Muscle of leg (tissue), 16 donors: ENCODE results near the gene AKR1E2. TPM values are rescaled to one million over a fixed set of nuclear protein-coding genes. Genes with fewer than 3 reads are reported as not detected.

ENCODE experiments used
- DNase-seq: peaks from one replicate; pipeline ENCODE4 v3.0.0; 2013
- H3K27ac ChIP-seq: one replicate; pipeline ENCODE4 v1.5.1; 2013; ENCODE audit warnings: mild to moderate bottlenecking, low read length, control low read depth
- H3K27me3 ChIP-seq: one replicate; pipeline ENCODE4 v1.6.1; 2013; ENCODE audit warnings: low read length; ENCODE audit not compliant: control insufficient read depth, insufficient read depth
- H3K36me3 ChIP-seq: one replicate; pipeline ENCODE4 v1.6.1; 2013; ENCODE audit warnings: low read length; ENCODE audit not compliant: control insufficient read depth, insufficient read depth
- H3K4me1 ChIP-seq: one replicate; pipeline ENCODE4 v1.6.1; 2013; ENCODE audit warnings: low read length; ENCODE audit not compliant: control insufficient read depth, insufficient read depth
- H3K4me3 ChIP-seq: one replicate; pipeline ENCODE4 v1.5.1; 2013; ENCODE audit warnings: low read length, control low read depth
- H3K9me3 ChIP-seq: replicated peaks from 2 replicates; pipeline ENCODE4 v1.6.1; 2013; ENCODE audit warnings: low read depth, low read length; ENCODE audit not compliant: control insufficient read depth
- WGBS: methylation state at CpG from one replicate; pipeline ENCODE4 v1.1.5; 2013; ENCODE audit warnings: missing lambda C conversion rate; ENCODE audit not compliant: insufficient coverage; 5-methylcytosine and 5-hydroxymethylcytosine counted together
- long read RNA-seq, 11 donors: transcript quantifications; one replicate each; lab custom pipeline, GENCODE V29; 2026
- polyA plus RNA-seq, 8 donors: library from polyadenylated mRNA; unstranded; fragments of 120-200 nt; gene quantifications; one replicate each; pipeline versions ENCODE4 v1.2.1 to v1.2.3, GENCODE V29; 2013; ENCODE audit warnings: inconsistent platforms in 1 of 8, low replicate concordance in 1 of 8; ENCODE audit not compliant: insufficient read length in 8 of 8, insufficient read depth in 1 of 8
- total RNA-seq: library from RNA; stranded (reverse); fragments of 120-200 nt; gene quantifications from one replicate; pipeline ENCODE4 v1.2.4, GENCODE V29; 2013

The AKR1E2 gene
- total RNA-seq, result 7.8 TPM
- 1 to 10 TPM; 2.0 to 4.1 (median 3.1) TPM for polyA plus RNA-seq
- long read RNA-seq, donor 1, result 0 reads
- long read RNA-seq, donor 2, result 0 reads
- long read RNA-seq, donor 3, result 0 reads
- long read RNA-seq, donor 4, result 0 reads
- long read RNA-seq, donor 5, result 0 reads
- long read RNA-seq, donor 6, result 0 reads
- long read RNA-seq, donor 7, result 0 reads
- long read RNA-seq, donor 8, result 0 reads
- long read RNA-seq, donor 9, result 0 reads
- long read RNA-seq, donor 10, result 0 reads
- long read RNA-seq, donor 11, result 0 reads

- WGBS, result 11% methylated on average over 83 of the region's 87 CpGs
Observed at GRCh38 chr10:4825868-4826791, at the start of gene AKR1E2. TSS of gene AKR1E2 (plus strand) at chr10:4826207. CDS start at chr10:4826325, 118 bp downstream.

DNA sequence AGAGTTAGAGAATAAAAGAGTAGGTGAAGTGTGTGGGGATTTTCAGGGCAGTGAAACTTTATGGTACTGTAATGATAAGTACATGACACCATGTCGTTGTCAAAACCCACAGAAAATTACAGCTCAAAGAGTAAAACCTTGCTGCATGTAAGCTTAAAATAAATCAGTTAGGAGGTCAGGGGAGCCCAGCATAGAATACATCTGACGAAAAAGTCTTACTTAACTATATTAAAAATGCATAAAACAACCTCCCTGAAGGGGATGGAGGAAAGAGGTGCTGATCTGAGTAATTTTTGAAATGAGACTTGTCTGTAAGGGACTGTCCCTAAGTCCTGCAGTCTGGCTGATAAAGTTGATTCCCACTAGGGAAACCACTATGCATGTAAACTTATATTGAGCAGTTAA, 49.8 kb upstream of the AKR1E2 start:
- H3K27me3 ChIP-seq, result no peaks in the 10 kb centered on the region
- peaks cover 3% of the 10 kb centered on the region for H3K4me1 ChIP-seq
- no peak overlapping the region for H3K27ac ChIP-seq
- no peaks in the 10 kb centered on the region for H3K36me3 ChIP-seq
- no peak for DNase-seq
- no peak overlapping the region for H3K4me3 ChIP-seq
- WGBS, result no CpG with 5 or more reads among the region's 2 CpGs
- H3K9me3 ChIP-seq, result no peaks in the 10 kb centered on the region

More at GRCh38 chr10:4825868-4826791, at the start of gene AKR1E2:
- Histone ChIP-seq H3K9me3 (no peaks in the 10 kb centered on the region), H3K27ac (peak within 1 kb of the TSS; percentile 85), H3K4me1 (peaks cover 6% of the 10 kb centered on the region), H3K36me3 (no peaks in the 10 kb centered on the region), H3K4me3 (peak within 1 kb of the TSS; percentile 48), H3K27me3 (no peaks in the 10 kb centered on the region)
- DNase-seq, result peak; percentile 92

DNA sequence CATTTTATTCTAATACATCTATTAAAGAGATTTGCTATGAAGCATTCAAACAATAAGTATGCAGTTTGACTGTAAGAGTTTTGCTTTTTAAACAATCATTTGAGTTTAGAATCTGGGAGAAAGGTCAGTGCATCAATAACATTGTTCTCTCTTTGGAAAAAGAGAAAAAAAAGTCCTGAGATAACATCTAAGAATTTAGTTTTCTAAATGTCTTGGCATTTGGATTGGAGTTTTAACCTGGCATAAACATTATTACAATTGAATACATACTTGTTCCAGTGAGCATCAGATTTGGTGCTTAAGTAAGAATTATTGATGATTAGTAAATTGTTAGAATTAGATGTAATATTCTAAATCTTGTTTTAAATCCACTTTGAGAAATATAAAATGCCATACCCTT, 47.2 kb upstream of the AKR1E2 start:
- Histone ChIP-seq H3K9me3 (no peaks in the 10 kb centered on the region), H3K4me1 (peaks cover 3% of the 10 kb centered on the region), H3K36me3 (no peaks in the 10 kb centered on the region), H3K4me3 (no peak overlapping the region), H3K27me3 (no peaks in the 10 kb centered on the region), H3K27ac (no peak overlapping the region)
- DNase-seq, result no peak

DNA sequence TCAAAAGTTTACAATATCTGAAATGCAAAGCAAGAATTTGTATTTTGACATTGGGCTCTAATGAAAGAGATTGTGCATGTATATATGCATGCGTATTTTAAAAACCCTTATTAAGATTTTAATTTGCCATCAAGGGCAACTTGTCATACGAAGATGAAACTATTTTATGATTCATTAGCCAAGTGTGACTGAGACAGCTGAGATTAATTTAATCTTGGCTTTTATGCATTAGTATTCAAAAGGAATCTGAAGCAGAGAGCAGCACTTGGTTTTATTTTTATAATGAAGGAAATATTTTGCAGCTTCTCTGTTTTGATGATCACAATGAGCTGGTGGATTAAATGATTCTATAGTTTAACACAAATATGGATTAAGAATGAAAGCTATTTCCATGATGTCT, 45.9 kb upstream of the AKR1E2 start:
- Histone ChIP-seq H3K9me3 (no peaks in the 10 kb centered on the region), H3K27ac (no peak overlapping the region), H3K4me3 (no peak overlapping the region), H3K36me3 (no peaks in the 10 kb centered on the region), H3K27me3 (no peaks in the 10 kb centered on the region), H3K4me1 (peaks cover 3% of the 10 kb centered on the region)
- no peak for DNase-seq
- WGBS, result no CpG with 5 or more reads among the region's 2 CpGs

GRCh38 chr10:4780782-4781181, 45.2 kb upstream of the AKR1E2 start:
- Histone ChIP-seq H3K27me3 (no peaks in the 10 kb centered on the region), H3K4me3 (no peak overlapping the region), H3K36me3 (no peaks in the 10 kb centered on the region), H3K4me1 (peaks cover 3% of the 10 kb centered on the region), H3K9me3 (no peaks in the 10 kb centered on the region), H3K27ac (no peak overlapping the region)
- 77% methylated on average over 5 of the region's 6 CpGs for WGBS
- DNase-seq, result no peak

DNA sequence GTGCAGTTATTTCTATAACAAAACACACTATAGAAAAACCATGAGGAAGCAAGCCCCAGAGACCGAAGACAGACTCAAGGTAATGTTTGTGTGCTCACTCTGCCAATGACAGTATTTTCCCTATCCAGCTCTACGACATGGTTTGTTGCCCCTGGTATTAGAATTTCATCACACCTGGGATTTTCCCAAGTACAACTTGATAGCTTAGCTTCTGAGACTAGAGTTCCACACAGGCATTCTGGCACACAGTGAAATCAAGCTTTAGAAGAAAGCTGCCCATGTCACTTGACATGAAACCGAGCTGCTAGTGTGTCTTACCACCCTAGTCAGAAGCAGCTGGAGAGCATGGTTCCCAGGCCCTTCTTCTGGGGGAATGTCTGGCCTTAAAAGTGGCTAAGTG, 44.1 kb upstream of the AKR1E2 start:
- WGBS, result 76% methylated on average over 3 of the region's 3 CpGs
- H3K36me3 ChIP-seq, result no peaks in the 10 kb centered on the region
- no peak overlapping the region for H3K4me3 ChIP-seq
- H3K27me3 ChIP-seq, result no peaks in the 10 kb centered on the region
- DNase-seq, result no peak
- no peaks in the 10 kb centered on the region for H3K9me3 ChIP-seq
- H3K27ac ChIP-seq, result no peak overlapping the region
- peaks cover 3% of the 10 kb centered on the region for H3K4me1 ChIP-seq

GRCh38 chr10:4784667-4785333, 41.2 kb upstream of the AKR1E2 start:
- Histone ChIP-seq H3K36me3 (no peaks in the 10 kb centered on the region), H3K4me1 (peaks cover 3% of the 10 kb centered on the region), H3K27me3 (no peaks in the 10 kb centered on the region), H3K4me3 (no peak overlapping the region), H3K9me3 (no peaks in the 10 kb centered on the region), H3K27ac (no peak overlapping the region)
- no peak for DNase-seq
- no CpG with 5 or more reads among the region's 8 CpGs for WGBS

DNA sequence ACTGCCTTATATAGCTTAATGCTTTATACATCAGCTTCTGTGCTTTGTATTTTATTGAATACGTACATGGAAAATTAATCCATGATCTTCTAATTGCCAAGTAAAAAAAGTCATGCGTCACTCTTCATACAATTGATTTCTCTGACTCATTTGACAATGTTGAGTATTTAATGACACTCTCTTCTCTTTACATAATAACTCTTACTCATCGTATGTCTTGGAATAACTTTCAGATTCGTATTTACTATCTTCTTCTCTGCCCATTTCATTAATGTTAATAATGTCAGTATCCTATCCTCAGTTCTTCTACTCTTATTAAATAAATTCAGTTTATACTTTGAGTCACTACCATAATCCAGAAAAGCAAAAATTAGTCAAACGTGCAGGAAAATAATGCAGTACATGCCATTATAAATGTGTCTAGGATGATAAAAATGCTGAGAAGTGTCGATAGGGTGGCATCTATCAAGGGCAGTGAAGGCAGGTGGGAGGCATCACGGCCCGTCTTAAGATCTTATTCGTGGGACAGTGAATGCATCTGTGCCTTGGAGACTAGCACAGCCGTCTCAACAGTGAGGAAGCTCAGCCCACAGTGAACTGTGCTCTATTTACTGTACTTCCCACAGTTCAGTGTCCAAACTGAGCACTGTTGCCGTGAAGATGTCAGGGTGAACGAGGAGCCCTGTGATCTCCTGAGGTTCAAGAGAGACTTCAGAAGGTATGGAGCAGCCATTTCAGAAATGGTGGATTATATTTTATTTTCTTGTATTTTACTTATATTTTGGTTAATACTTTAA, 39.8 kb upstream of the AKR1E2 start:
- Histone ChIP-seq H3K36me3 (no peaks in the 10 kb centered on the region), H3K27me3 (no peaks in the 10 kb centered on the region), H3K4me1 (no peaks in the 10 kb centered on the region), H3K4me3 (no peak overlapping the region), H3K27ac (no peak overlapping the region), H3K9me3 (no peaks in the 10 kb centered on the region)
- DNase-seq, result no peak
- 69% methylated on average over 3 of the region's 12 CpGs for WGBS

DNA sequence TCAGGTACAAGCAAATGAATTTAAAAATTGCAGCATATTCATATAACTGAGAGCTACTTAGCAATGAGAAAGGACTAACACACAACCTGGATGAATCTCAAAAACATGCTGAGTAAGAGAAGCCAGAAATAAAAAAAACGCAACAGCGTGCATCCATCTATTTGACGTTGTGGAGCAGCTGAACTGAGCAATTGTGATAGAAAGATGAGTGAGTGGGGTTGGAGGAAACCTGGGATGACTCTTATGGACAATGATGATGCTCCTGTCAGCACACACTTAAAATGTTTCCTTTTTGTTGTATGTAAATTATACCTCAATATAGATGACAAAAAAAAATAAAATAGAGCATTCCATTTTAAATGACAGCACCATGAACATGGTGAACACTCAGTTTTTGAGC, 36.0 kb upstream of the AKR1E2 start:
- H3K36me3 ChIP-seq, result no peaks in the 10 kb centered on the region
- DNase-seq, result no peak
- H3K27ac ChIP-seq, result no peak overlapping the region
- H3K4me1 ChIP-seq, result no peaks in the 10 kb centered on the region
- WGBS, result no CpG with 5 or more reads among the region's 3 CpGs
- no peaks in the 10 kb centered on the region for H3K27me3 ChIP-seq
- no peaks in the 10 kb centered on the region for H3K9me3 ChIP-seq
- H3K4me3 ChIP-seq, result no peak overlapping the region
